Epithelial cell of esophagus (primary cell): ENCODE results near the gene TENM4.

Experiments used
- DNase-seq: peaks from one replicate; pipeline ENCODE4 v3.0.0; 2010; ENCODE audit warnings: low read depth
- H3K4me3 ChIP-seq: 2 replicates; pipeline ENCODE4 v1.5.1; 2011; ENCODE audit warnings: mild to moderate bottlenecking, low read length, control low read depth
- CTCF ChIP-seq: IDR thresholded peaks from 2 replicates; pipeline ENCODE4 v1.5.1; 2011; ENCODE audit warnings: low read depth, mild to moderate bottlenecking, low read length, control low read depth, inconsistent platforms; ENCODE audit not compliant: insufficient read depth; ENCODE audit errors: missing control alignments

The TENM4 gene

GRCh38 chr11:79332017-79332416 lies 108.8 kb downstream of the TENM4 start:
- TF ChIP-seq CTCF: no peak
- no peak overlapping the region for H3K4me3 ChIP-seq
- no peak for DNase-seq

GRCh38 chr11:79331203-79331901 lies 109.5 kb downstream of the TENM4 start:
- H3K4me3 ChIP-seq: no peak overlapping the region
- DNase-seq: no peak
- TF ChIP-seq CTCF: no peak

GRCh38 chr11:79330651-79331050 lies 110.2 kb downstream of the TENM4 start:
- no peak for DNase-seq
- no peak overlapping the region for H3K4me3 ChIP-seq
- no peak for TF ChIP-seq CTCF

GRCh38 chr11:79329561-79329960 lies 111.3 kb downstream of the TENM4 start:
- peak; percentile 54 for DNase-seq
- no peak overlapping the region for H3K4me3 ChIP-seq
- TF ChIP-seq CTCF: no peak

- TF ChIP-seq CTCF: no peak
- no peak overlapping the region for H3K4me3 ChIP-seq
- no peak for DNase-seq
These were observed 112.4 kb downstream of the TENM4 start for GRCh38 chr11:79328402-79328801.

GRCh38 chr11:79325851-79326250 lies 115.0 kb downstream of the TENM4 start:
- TF ChIP-seq CTCF: no peak
- DNase-seq: no peak
- H3K4me3 ChIP-seq: no peak overlapping the region

GRCh38 chr11:79321263-79321662 lies 119.6 kb downstream of the TENM4 start:
- TF ChIP-seq CTCF: no peak
- no peak overlapping the region for H3K4me3 ChIP-seq
- DNase-seq: no peak
